H4 (cell line): Measurements from ENCODE around the gene TMEM223. TPM values are rescaled to one million over a fixed set of nuclear protein-coding genes. Genes with fewer than 3 reads are reported as not detected.
"Not testable (repeated sequence)": the region's sequence is repeated elsewhere in the genome, so short reads cannot be mapped to it uniquely, and the experiment has no call there.

Experiments
- DNase-seq: peaks from one replicate; pipeline ENCODE4 v3.0.0-alpha.2; 2015; ENCODE audit warnings: low spot score
- total RNA-seq: library from RNA; depleted of rRNA; stranded (reverse); fragments of >200 nt; shearing (Covaris generic); gene quantifications from 2 replicates; pipeline ENCODE4 v1.2.3, GENCODE V29; 2014

TMEM223 gene
- total RNA-seq, 1 experiment from 2014 or later = 43.1 TPM

- DNase-seq = no peak
These were observed 9.3 kb upstream of the TMEM223 start for GRCh38 chr11:62801071-62801470.

- DNase-seq = no peak
These were observed 7.7 kb upstream of the TMEM223 start for GRCh38 chr11:62799486-62799885.

GRCh38 chr11:62796281-62796680 is 4.5 kb upstream of the TMEM223 start:
- no peak for DNase-seq

GRCh38 chr11:62794201-62794775 is 2.5 kb upstream of the TMEM223 start:
- no peak for DNase-seq

- no peak for DNase-seq
These were observed 383 bp upstream of the TMEM223 start for GRCh38 chr11:62792202-62792575.

GRCh38 chr11:62789576-62789975 is 2.2 kb downstream of the TMEM223 start:
- no peak for DNase-seq

- no peak for DNase-seq
These were observed 2.8 kb downstream of the TMEM223 start for GRCh38 chr11:62788991-62789390.

GRCh38 chr11:62787005-62787759 is 4.6 kb downstream of the TMEM223 start, which contains the start of gene TMEM179B:
TSS of gene TMEM179B (plus strand) at chr11:62787402. CDS start at chr11:62787432, 30 bp downstream.
- DNase-seq = peak; percentile 97

GRCh38 chr11:62786318-62787004 is 5.3 kb downstream of the TMEM223 start:
- peak; percentile 71 for DNase-seq

GRCh38 chr11:62782753-62783152 is 9.1 kb downstream of the TMEM223 start:
- DNase-seq = no peak

- no peak for DNase-seq
These were observed 13.4 kb downstream of the TMEM223 start for GRCh38 chr11:62778441-62778840.

- no peak for DNase-seq
These were observed 14.4 kb downstream of the TMEM223 start for GRCh38 chr11:62777389-62777788.

- DNase-seq = no peak
These were observed 16.2 kb downstream of the TMEM223 start for GRCh38 chr11:62775646-62776045.

- DNase-seq = no peak
These were observed 17.4 kb downstream of the TMEM223 start for GRCh38 chr11:62774407-62774806.

GRCh38 chr11:62771144-62772021 is 20.4 kb downstream of the TMEM223 start, which contains the start of gene TAF6L:
TSS of gene TAF6L (plus strand) at chr11:62771396. CDS start at chr11:62775784, 4,388 bp downstream.
- DNase-seq = peak; percentile 93

- no peak for DNase-seq
These were observed 21.0 kb downstream of the TMEM223 start for GRCh38 chr11:62770778-62771143.

GRCh38 chr11:62760867-62761227 is 31.0 kb downstream of the TMEM223 start:
- DNase-seq = not testable (repeated sequence)

GRCh38 chr11:62757846-62758788 is 33.7 kb downstream of the TMEM223 start:
- DNase-seq = no peak

GRCh38 chr11:62755086-62755615 is 36.7 kb downstream of the TMEM223 start:
- no peak for DNase-seq
